ENCODE results near the gene KMT2B. TPM values are rescaled to one million over a fixed set of nuclear protein-coding genes. Genes with fewer than 3 reads are reported as not detected.
"Not testable (repeated sequence)": the region's sequence is repeated elsewhere in the genome, so short reads cannot be mapped to it uniquely, and the experiment has no call there.

KMT2B gene
- total RNA-seq, 3 donors from 2014 or later: 14.2 to 16.2 (median 16.1) TPM

DNA sequence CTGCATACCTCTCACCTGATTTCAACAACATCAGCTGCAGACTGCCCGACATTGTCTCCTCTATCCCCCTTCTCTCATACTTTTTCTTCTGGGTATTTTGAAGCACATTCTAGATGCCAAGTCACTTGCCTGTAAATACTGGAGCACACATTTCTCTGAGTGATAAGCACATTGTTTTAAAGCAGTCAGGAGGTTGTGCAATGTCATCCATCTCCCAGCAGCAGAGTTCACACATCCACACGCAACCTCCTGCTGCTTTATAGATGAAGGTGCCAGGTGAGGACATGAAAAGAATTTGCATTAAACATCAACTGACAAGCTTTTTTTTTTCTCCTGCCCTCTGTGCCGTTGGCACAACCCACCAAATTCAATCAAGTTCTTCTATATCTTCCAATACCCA is 46.0 kb upstream of the KMT2B start:
- intact Hi-C loops (cut with DNase I; ENCODE audit: low total_unique reads): no loop called here
- H3K27me3 ChIP-seq: peaks cover 0 to 33% of the 10 kb centered on the region in 2 donors

DNA sequence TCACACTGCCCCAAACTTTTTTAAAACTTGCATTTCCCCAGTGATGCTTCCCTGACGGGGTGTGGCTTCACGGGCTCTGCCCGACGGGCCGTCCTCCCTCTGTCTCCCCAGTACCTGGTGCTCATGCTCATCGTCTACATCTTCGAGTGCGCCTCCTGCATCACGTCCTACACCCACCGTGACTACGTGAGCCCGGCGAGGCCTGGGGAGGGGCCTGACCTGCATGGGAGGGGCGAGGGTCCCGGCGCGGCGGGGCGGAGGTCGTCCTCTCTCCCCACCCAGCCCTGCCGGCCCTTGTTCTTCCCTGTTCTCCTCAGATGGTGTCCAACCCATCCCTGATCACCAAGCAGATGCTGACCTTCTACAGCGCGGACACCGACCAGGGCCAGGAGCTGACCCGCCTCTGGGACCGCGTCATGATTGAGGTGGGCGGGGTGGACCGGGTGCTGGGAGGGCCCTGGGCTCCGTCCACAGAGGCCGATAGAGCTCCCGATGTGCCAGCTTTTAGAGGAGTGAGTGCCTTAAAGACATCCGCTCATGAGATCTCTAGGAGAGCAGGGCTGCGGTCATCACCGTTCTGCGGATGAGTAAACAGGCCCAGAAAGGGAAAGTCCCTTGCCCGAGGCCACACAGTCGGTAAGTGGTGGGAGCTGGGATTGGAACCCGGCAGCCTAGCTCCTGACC is 44.5 kb upstream of the KMT2B start:
- Histone ChIP-seq H3K4me3 (peak overlapping the region; percentile 7 to 61 (median 43)), H3K9me3 (no peaks in the 10 kb centered on the region), H3K27me3 (peaks cover 0 to 33% of the 10 kb centered on the region in 2 donors), H3K36me3 (no peaks in the 10 kb centered on the region), H3K4me1 (no peaks in the 10 kb centered on the region), H3K27ac (no peak overlapping the region)
- TF ChIP-seq POLR2A (IDR thresholded peaks at IDR 0.05) (no peak), POLR2AphosphoS5 (IDR thresholded peaks at IDR 0.05) (no peak)
- TF ChIP-seq, protein P1, sequence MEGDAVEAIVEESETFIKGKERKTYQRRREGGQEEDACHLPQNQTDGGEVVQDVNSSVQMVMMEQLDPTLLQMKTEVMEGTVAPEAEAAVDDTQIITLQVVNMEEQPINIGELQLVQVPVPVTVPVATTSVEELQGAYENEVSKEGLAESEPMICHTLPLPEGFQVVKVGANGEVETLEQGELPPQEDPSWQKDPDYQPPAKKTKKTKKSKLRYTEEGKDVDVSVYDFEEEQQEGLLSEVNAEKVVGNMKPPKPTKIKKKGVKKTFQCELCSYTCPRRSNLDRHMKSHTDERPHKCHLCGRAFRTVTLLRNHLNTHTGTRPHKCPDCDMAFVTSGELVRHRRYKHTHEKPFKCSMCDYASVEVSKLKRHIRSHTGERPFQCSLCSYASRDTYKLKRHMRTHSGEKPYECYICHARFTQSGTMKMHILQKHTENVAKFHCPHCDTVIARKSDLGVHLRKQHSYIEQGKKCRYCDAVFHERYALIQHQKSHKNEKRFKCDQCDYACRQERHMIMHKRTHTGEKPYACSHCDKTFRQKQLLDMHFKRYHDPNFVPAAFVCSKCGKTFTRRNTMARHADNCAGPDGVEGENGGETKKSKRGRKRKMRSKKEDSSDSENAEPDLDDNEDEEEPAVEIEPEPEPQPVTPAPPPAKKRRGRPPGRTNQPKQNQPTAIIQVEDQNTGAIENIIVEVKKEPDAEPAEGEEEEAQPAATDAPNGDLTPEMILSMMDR (IDR thresholded peaks at IDR 0.05): no peak
- DNase-seq (ENCODE audit: low spot score in 2 of 2): no peak
- intact Hi-C loops (cut with DNase I; ENCODE audit: low total_unique reads): no loop called here

More for the DNA sequence above, 46.0 kb upstream of the KMT2B start:
- Histone ChIP-seq H3K36me3 (no peaks in the 10 kb centered on the region), H3K4me1 (no peaks in the 10 kb centered on the region), H3K9me3 (no peaks in the 10 kb centered on the region), H3K27ac (no peak overlapping the region), H3K4me3 (no peak overlapping the region)
- no peak for DNase-seq (ENCODE audit: low spot score in 2 of 2)
- TF ChIP-seq POLR2A (IDR thresholded peaks at IDR 0.05): no peak
- TF ChIP-seq, protein P1 (IDR thresholded peaks at IDR 0.05): no peak
- no peak for TF ChIP-seq POLR2AphosphoS5 (IDR thresholded peaks at IDR 0.05)

DNA sequence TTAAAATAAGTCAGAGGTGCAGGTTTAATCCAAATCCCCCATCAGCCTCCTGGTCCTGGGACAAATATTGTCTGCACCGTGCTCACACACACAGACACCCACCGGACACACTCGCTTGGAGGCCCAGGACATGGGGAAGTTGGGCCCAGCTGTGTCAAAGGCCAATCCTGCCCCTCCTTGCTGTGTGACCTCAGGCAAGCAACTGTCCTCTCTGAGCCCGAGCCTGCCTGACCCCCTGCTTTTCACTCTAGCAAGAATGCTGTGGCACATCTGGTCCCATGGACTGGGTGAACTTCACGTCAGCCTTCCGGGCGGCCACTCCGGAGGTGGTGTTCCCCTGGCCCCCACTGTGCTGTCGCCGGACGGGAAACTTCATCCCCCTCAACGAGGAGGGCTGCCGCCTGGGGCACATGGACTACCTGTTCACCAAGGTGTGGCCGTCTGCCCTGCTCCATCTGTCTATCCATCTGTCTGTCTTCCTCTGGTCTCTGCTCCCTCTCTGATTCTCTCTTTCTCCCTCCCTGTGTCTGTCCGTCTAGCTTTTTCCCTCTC is 42.1 kb upstream of the KMT2B start:
- Histone ChIP-seq H3K27me3 (peaks cover 0 to 28% of the 10 kb centered on the region in 2 donors), H3K4me1 (no peaks in the 10 kb centered on the region), H3K4me3 (no peak overlapping the region), H3K9me3 (no peaks in the 10 kb centered on the region), H3K27ac (no peak overlapping the region), H3K36me3 (no peaks in the 10 kb centered on the region)
- intact Hi-C loops (cut with DNase I; ENCODE audit: low total_unique reads): no loop called here
- TF ChIP-seq POLR2A (IDR thresholded peaks at IDR 0.05): no peak
- no peak for TF ChIP-seq POLR2AphosphoS5 (IDR thresholded peaks at IDR 0.05)
- TF ChIP-seq, protein P1 (IDR thresholded peaks at IDR 0.05): no peak
- no peak for DNase-seq (ENCODE audit: low spot score in 2 of 2)

DNA sequence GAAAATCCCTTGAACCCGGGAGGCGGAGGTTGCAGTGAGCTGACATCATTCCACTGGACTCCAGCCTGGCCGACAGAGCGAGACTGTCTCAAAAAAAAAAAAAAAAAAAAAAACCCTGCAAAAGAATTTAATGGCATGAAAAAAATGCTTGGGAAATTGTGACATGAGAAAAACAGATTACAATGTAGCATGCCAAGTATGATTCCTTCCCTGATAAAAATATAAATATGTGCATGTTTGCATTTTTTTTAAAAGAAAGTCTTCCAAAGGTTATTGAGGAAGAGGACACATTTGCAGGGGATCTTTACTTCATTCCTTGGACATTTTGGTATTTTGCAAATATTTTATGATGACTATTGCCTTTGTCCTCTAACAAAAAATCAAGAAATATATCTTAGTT is 28.0 kb upstream of the KMT2B start:
- Histone ChIP-seq H3K4me1 (no peaks in the 10 kb centered on the region), H3K9me3 (no peaks in the 10 kb centered on the region), H3K27me3 (no peaks in the 10 kb centered on the region), H3K36me3 (no peaks in the 10 kb centered on the region), H3K4me3 (no peak overlapping the region), H3K27ac (no peak overlapping the region)
- TF ChIP-seq, protein P1 (IDR thresholded peaks at IDR 0.05): no peak
- TF ChIP-seq POLR2A (IDR thresholded peaks at IDR 0.05) (no peak), POLR2AphosphoS5 (IDR thresholded peaks at IDR 0.05) (no peak)
- DNase-seq (ENCODE audit: low spot score in 2 of 2): no peak
- intact Hi-C loops (cut with DNase I; ENCODE audit: low total_unique reads): no loop called here

DNA sequence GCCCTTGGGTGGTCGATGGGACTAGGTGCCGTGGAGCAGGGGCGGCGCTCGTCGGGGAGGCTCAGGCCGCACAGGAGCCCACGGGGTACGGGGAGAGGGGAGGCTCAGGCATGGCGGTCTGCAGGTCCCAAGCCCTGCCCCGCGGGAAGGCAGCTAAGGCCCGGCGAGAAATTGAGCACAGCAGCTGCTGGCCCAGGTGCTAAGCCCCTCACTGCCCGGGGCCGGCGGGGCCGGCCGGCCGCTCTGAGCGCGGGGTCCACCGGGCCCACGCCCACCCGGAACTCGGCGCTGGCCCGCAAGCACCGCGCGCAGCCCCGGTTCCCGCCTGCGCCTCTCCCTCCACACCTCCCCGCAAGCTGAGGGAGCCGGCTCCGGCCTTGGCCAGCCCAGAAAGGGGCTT is 26.7 kb upstream of the KMT2B start:
- H3K4me1 ChIP-seq; H3K36me3 ChIP-seq; H3K27ac ChIP-seq; H3K9me3 ChIP-seq; H3K4me3 ChIP-seq; DNase-seq (ENCODE audit: low spot score in 2 of 2); H3K27me3 ChIP-seq; intact Hi-C loops (cut with DNase I; ENCODE audit: low total_unique reads): not testable (repeated sequence)

Data from breast epithelium (tissue), 4 donors.